Smooth muscle cell (in vitro differentiated cells): ENCODE results near the gene METTL9. TPM values are rescaled to one million over a fixed set of nuclear protein-coding genes. Genes with fewer than 3 reads are reported as not detected.
A peak's percentile ranks its signal among the peaks of the same experiment; 100 is the strongest.
"Not testable (repeated sequence)": the region's sequence is repeated elsewhere in the genome, so short reads cannot be mapped to it uniquely, and the experiment has no call there.

Experiments
- DNase-seq: peaks from one replicate; lab custom pipeline; 2025; ENCODE audit not compliant: unreplicated experiment; lab: John Stamatoyannopoulos, UW
- H2AFZ ChIP-seq: fragments of 200-600 bp; sonication (generic); 2 replicates; pipeline ENCODE4 v1.6.0; 2016; ENCODE audit warnings: antibody characterized with exemption, low read depth, mild to moderate bottlenecking
- H3F3A ChIP-seq: fragments of 200-600 bp; sonication (generic); 2 replicates; pipeline ENCODE4 v1.6.0; 2017; ENCODE audit warnings: antibody characterized with exemption, low read depth
- H3K27ac ChIP-seq: fragments of 200-600 bp; sonication (generic); 2 replicates; pipeline ENCODE4 v1.5.1; 2016; ENCODE audit warnings: low read depth, mild to moderate bottlenecking
- H3K27me3 ChIP-seq: fragments of 200-600 bp; sonication (generic); 2 replicates; pipeline ENCODE4 v1.6.1; 2016; ENCODE audit warnings: low read depth, mild to moderate bottlenecking
- H3K36me3 ChIP-seq: fragments of 200-600 bp; sonication (generic); 2 replicates; pipeline ENCODE4 v1.5.1; 2016; ENCODE audit warnings: low read depth
- H3K4me1 ChIP-seq: fragments of 200-600 bp; sonication (generic); 2 replicates; pipeline ENCODE4 v1.5.1; 2016; ENCODE audit warnings: low read depth
- H3K4me2 ChIP-seq: fragments of 200-600 bp; sonication (generic); 2 replicates; pipeline ENCODE4 v1.6.0; 2016; ENCODE audit warnings: mild to moderate bottlenecking
- H3K4me3 ChIP-seq: fragments of 200-600 bp; sonication (generic); 2 replicates; pipeline ENCODE4 v1.5.1; 2016; ENCODE audit warnings: mild to moderate bottlenecking
- H3K79me2 ChIP-seq: fragments of 200-600 bp; sonication (generic); 2 replicates; pipeline ENCODE4 v1.6.0; 2016; ENCODE audit warnings: low read depth, mild to moderate bottlenecking
- H3K9ac ChIP-seq: fragments of 200-600 bp; sonication (generic); 2 replicates; pipeline ENCODE4 v1.6.0; 2016; ENCODE audit warnings: low read depth
- H3K9me3 ChIP-seq: fragments of 200-600 bp; sonication (generic); replicated peaks from 2 replicates; pipeline ENCODE4 v1.5.1; 2016; ENCODE audit warnings: low read depth
- H4K20me1 ChIP-seq: fragments of 200-600 bp; sonication (generic); 2 replicates; pipeline ENCODE4 v1.6.0; 2016; ENCODE audit warnings: low read depth
- whole genome bisulfite sequencing: methylation state at CpG from one replicate; pipeline ENCODE4 v1.1.7; 2016; ENCODE audit warnings: low lambda C conversion rate; 5-methylcytosine and 5-hydroxymethylcytosine counted together
- polyA plus RNA-seq: library from polyadenylated mRNA; unstranded; fragments of >200 nt; fragmentation: Nextera tagmentation; extraction: Ambion mirVana; gene quantifications from 2 replicates; pipeline ENCODE4 v1.2.1, GENCODE V29; 2016
- total RNA-seq: library from RNA; depleted of rRNA; stranded (reverse); fragments of >200 nt; gene quantifications from 2 replicates; pipeline ENCODE4 v1.2.3, GENCODE V29; 2014
- TF ChIP-seq, protein P1 (sequence below): fragments of 200-600 bp; sonication (generic); IDR thresholded peaks from 2 replicates; pipeline ENCODE4 v1.5.1; 2017; ENCODE audit warnings: borderline replicate concordance, mild to moderate bottlenecking, antibody characterized with exemption; ENCODE audit not compliant: insufficient read depth, poor library complexity, severe bottlenecking

The METTL9 gene
- total RNA-seq (157 and 211 TPM in 2 replicates), polyA plus RNA-seq (97.5 and 104 TPM in 2 replicates)

DNA sequence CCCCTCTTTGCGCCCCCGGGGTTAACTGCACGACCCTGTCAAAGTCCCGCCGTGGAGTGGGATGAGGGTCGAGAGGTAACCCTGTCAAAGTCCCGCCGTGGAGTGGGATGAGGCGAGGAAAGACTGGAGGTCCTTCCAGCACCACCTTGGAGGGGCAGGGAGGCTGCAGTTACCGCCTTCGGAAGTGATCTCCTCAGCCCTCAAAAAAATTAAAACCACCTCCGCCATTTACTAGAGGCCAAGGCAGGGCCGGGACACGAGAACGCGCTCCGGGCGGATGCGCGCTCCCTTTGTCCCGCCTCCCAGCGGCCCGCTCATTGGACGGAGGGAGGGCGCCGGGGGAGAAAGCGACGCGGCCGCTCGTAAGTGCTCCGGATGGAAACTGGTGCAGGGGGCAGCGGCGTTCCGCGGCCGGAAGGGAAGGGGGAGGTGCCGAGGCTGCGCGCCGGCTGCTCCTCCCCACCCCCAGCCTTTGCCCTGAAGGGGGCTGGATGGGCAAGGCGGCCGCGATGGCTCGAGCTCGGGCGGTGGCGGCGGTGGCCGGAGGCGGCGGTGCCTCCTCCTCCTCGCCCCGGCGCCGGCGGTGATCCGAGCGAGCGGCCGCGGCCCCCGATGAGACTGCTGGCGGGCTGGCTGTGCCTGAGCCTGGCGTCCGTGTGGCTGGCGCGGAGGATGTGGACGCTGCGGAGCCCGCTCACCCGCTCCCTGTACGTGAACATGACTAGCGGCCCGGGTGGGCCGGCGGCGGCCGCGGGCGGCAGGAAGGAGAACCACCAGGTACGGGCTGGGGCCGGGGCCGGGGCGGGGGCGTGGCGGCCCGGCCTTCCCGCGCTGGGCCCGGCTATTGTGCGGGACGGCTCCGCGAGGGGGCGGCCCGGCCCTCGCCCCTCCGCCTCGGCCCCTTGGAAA, at the start of gene METTL9:
METTL9 (plus strand) TSS at position 456 of the 909 bp plus-strand sequence; CDS start at position 613, 157 bp downstream.
- Histone ChIP-seq H3K79me2 (peaks cover 45% of the 10 kb centered on the region), H3K9ac (peak within 1 kb of the TSS; percentile 91), H3K27me3 (no peaks in the 10 kb centered on the region), H3K4me2 (peak within 1 kb of the TSS; percentile 99), H3K9me3 (no peaks in the 10 kb centered on the region), H2AFZ (peak within 1 kb of the TSS; percentile 98), H3F3A (peaks cover 4% of the 10 kb centered on the region), H3K27ac (peak within 1 kb of the TSS; percentile 89), H4K20me1 (peaks cover 42% of the 10 kb centered on the region), H3K4me1 (peaks cover 16% of the 10 kb centered on the region), H3K36me3 (no peaks in the 10 kb centered on the region), H3K4me3 (peak within 1 kb of the TSS; percentile 98)
- TF ChIP-seq, protein P1, sequence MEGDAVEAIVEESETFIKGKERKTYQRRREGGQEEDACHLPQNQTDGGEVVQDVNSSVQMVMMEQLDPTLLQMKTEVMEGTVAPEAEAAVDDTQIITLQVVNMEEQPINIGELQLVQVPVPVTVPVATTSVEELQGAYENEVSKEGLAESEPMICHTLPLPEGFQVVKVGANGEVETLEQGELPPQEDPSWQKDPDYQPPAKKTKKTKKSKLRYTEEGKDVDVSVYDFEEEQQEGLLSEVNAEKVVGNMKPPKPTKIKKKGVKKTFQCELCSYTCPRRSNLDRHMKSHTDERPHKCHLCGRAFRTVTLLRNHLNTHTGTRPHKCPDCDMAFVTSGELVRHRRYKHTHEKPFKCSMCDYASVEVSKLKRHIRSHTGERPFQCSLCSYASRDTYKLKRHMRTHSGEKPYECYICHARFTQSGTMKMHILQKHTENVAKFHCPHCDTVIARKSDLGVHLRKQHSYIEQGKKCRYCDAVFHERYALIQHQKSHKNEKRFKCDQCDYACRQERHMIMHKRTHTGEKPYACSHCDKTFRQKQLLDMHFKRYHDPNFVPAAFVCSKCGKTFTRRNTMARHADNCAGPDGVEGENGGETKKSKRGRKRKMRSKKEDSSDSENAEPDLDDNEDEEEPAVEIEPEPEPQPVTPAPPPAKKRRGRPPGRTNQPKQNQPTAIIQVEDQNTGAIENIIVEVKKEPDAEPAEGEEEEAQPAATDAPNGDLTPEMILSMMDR, result no peak
- WGBS, result 1% methylated on average over 68 of the region's 100 CpGs
- peak; percentile 79 for DNase-seq

DNA sequence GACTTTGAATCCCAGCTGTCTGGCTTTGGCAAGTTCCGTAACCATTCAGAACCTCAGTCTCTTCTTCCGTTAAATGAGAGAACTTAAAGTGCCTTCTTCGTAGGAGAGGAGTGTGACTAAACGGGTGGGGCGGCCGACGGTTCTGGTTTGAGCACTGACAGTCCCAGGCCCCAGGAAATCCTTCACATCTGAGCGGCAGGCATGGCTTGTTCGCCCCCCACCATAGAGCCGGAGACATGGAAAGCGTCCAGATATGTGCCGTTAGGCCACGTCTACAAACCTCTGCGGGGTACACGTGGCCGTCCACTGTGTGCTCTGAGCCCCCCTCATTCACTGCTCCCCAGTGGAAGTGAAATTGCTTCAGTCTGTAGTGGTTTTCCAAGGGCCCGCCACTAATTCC, 49.4 kb upstream of the METTL9 start:
- H3K4me1 ChIP-seq, H3K4me3 ChIP-seq, H3K9ac ChIP-seq, H3K27ac ChIP-seq, H3F3A ChIP-seq, H3K27me3 ChIP-seq, DNase-seq, H3K9me3 ChIP-seq, H3K79me2 ChIP-seq, H3K36me3 ChIP-seq, H2AFZ ChIP-seq, H3K4me2 ChIP-seq, H4K20me1 ChIP-seq: not testable (repeated sequence)
- 86% methylated on average over 17 of the region's 17 CpGs for WGBS

DNA sequence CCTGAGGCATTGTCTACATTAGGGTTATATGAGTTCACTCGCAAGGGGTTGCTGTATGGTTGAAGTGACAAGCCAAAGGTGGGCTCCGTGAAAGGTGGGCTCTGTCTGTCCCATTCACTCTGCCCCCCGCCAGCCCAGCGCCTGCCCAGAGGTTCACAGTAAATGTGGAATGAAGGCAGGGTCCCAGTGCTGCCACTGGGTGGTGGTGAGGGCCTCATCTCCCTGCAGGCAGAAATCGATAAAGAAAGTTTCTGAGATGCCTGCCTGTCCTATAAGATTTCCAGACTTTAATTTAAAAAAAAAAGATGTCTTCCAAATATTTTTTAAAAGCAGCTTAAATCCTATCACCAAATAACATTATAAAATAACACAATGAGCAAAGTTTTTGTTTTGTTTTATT, 48.9 kb upstream of the METTL9 start:
- H2AFZ ChIP-seq, H3K4me3 ChIP-seq, H3K36me3 ChIP-seq, H3K27ac ChIP-seq, DNase-seq, H3F3A ChIP-seq, H3K9me3 ChIP-seq, H3K4me1 ChIP-seq, H3K79me2 ChIP-seq, H3K9ac ChIP-seq, H3K4me2 ChIP-seq, H3K27me3 ChIP-seq, H4K20me1 ChIP-seq: not testable (repeated sequence)
- WGBS, result 82% methylated on average over 1 of the region's 5 CpGs

DNA sequence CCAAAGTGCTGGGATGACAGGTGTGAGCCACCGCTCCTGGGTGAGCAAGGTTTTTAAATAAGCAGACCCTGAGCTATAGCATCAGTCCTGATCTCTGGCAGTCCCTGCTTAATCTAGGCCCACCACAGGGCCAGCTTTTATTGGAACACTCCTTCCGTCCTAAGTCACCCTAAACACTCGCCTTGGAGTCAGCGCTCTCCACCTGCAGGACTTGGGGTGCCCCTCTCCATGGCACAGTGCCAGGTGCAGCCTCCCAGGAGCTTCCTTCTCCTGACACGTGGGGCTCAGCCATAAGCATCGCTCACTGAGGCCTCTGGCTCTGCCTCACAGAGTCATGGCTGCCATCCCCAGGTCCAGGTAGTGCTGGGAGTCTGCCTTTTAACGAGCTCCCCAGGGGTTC, 48.3 kb upstream of the METTL9 start:
- H3K4me3 ChIP-seq, H3K9ac ChIP-seq, DNase-seq, H4K20me1 ChIP-seq, H3K27ac ChIP-seq, H3K79me2 ChIP-seq, H2AFZ ChIP-seq, H3K4me2 ChIP-seq, H3F3A ChIP-seq, H3K27me3 ChIP-seq, H3K9me3 ChIP-seq, H3K36me3 ChIP-seq, H3K4me1 ChIP-seq: not testable (repeated sequence)
- WGBS, result 98% methylated on average over 5 of the region's 7 CpGs

DNA sequence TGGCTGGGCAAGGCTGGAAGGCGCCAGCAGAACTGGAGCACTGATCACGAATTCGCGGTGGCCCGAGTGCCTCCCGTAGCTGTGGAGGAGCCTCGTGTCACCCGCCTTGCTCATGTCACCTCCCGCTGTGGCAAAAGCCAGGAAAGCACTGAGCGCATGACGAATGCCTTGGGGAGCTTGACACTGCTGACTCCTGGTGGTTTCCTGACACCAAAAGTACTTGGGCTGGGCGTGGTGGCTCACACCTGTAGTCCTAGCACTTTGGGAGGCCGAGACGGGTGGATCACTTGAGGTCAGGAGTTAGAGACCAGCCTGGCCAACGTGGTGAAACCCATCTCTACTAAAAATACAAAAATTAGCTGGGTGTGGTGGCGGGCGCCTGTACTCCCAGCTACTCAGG, 47.8 kb upstream of the METTL9 start:
- H3K36me3 ChIP-seq, H3K4me1 ChIP-seq, H3K79me2 ChIP-seq, H2AFZ ChIP-seq, H3K27me3 ChIP-seq, H3K9ac ChIP-seq, H3K27ac ChIP-seq, H3K4me2 ChIP-seq, H3F3A ChIP-seq, H3K4me3 ChIP-seq, DNase-seq, H3K9me3 ChIP-seq, H4K20me1 ChIP-seq: not testable (repeated sequence)
- WGBS, result 93% methylated on average over 17 of the region's 17 CpGs

DNA sequence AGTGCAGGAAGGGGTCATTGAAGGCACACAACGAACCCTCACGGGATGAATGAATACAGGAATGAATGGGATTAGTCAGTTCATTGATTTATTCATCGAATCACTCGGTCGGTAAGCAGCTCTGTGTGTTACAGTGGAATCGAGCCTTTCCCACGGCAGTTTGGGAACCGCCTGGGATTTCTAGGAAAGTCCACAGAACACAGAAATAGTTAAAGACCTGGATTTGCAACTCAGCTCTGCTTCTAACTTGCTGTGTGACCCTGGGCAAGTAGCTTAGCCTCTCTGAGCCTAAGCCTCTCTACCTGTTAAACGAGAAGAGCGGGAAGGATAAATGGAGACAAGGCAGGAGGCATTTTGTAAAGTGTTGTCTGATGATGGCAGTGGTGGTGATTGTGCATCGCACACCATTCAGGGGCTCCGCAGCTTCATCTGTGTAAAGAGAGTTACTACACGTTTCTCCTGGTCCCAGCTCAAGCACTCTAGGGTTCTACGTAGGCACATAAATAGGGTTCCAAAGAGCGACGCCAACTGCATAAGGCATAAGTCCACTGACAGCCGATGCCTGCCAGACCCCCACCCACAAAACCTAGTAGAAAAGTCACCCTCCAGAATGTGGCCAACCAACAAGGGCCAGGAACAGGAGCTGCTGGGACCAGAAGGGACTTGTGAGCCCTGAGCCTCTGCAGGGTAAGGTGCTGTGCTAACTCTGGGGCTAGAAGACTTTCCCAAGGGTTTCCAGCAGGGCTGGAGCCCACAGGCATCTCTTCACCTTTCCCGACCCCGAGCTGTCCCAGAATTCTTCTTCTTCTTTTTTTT, 45.7 kb upstream of the METTL9 start:
- H3F3A ChIP-seq, H4K20me1 ChIP-seq, H3K9me3 ChIP-seq, H3K36me3 ChIP-seq, H3K4me2 ChIP-seq, H3K4me1 ChIP-seq, H2AFZ ChIP-seq, H3K4me3 ChIP-seq, H3K27ac ChIP-seq, H3K79me2 ChIP-seq, H3K9ac ChIP-seq, DNase-seq, H3K27me3 ChIP-seq: not testable (repeated sequence)
- WGBS, result 94% methylated on average over 19 of the region's 19 CpGs
